WTC11 (cell line): ENCODE data around the gene PSAT1.

Source experiments
- ARID4B ChIP-seq: sonication (generic); formaldehyde crosslinking; IDR thresholded peaks from 2 replicates; pipeline ENCODE4 v1.8.0; 2023; ENCODE audit warnings: missing genetic modification reagents, mild to moderate bottlenecking, borderline replicate concordance
- ATF1 ChIP-seq: sonication (generic); formaldehyde crosslinking; IDR thresholded peaks from 2 replicates; pipeline ENCODE4 v1.8.1; 2023; ENCODE audit warnings: mild to moderate bottlenecking, moderate library complexity, missing genetic modification reagents
- CTCF ChIP-seq: fragments of 200-600 bp; IDR thresholded peaks from 2 replicates; pipeline ENCODE4 v1.8.0; 2022; ENCODE audit warnings: antibody characterized with exemption
- ZNF138 ChIP-seq: sonication (generic); formaldehyde crosslinking; conservative IDR thresholded peaks from 2 replicates; pipeline ENCODE4 v1.8.1; 2022; ENCODE audit warnings: mild to moderate bottlenecking, moderate library complexity, missing genetic modification reagents

- TF ChIP-seq CTCF (no peak), ATF1 (CRISPR knock-in tag) (no peak), ARID4B (CRISPR knock-in tag) (no peak), ZNF138 (no peak)
These were observed 5.5 kb upstream of the PSAT1 start for GRCh38 chr9:78291240-78291925.
